Left renal pelvis (tissue), 4 donors: ENCODE data around the gene SLC26A4. TPM values are rescaled to one million over a fixed set of nuclear protein-coding genes. Genes with fewer than 3 reads are reported as not detected.

Source experiments
- DNase-seq, 4 donors: peaks; one replicate each; pipeline ENCODE4 v3.0.0-alpha.2; 2013; ENCODE audit warnings: low read depth in 4 of 4, low spot score in 3 of 4
- polyA plus RNA-seq, 4 donors: library from polyadenylated mRNA; unstranded; fragments of 120-200 nt; gene quantifications; one replicate each; pipeline ENCODE4 v1.2.1, GENCODE V29; 2013; ENCODE audit not compliant: insufficient read length in 4 of 4

The SLC26A4 gene
- polyA plus RNA-seq, 4 donors: 0.53 to 6.8 (median 3.1) TPM

- DNase-seq: no peak
Observed at GRCh38 chr7:107693396-107693795, 32.8 kb downstream of the SLC26A4 start.

- DNase-seq: no peak
Observed at GRCh38 chr7:107694386-107694785, 33.8 kb downstream of the SLC26A4 start.

DNA sequence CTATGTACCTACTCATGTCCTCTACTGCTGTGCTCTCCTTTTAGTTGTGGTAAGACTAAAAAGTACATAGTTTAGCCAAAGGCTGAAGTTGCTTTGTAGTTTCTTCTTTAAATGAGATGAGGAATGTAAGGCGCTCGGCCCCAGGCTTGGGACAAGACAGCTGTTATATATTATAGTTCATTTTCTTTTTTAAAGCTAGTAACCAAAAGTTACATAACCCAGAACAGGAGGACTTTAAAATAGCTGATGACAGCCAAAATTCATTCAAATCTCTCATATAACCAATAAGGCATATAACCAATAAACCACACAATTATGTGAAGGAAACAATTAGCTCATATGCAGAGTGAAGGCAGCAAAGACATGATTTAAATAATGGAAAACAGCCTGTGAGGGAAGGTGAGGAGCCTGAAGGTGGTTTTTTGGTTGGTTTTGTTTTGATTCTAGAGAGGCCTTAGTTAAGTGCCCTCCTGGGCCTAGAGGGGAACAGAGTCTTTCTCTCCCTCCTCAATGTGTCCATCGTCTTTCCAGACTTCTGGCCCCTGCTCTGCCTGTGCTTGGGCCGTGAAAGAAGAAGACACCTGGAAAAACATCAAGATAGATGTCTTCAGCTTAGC is 35.8 kb downstream of the SLC26A4 start:
- no peak for DNase-seq

DNA sequence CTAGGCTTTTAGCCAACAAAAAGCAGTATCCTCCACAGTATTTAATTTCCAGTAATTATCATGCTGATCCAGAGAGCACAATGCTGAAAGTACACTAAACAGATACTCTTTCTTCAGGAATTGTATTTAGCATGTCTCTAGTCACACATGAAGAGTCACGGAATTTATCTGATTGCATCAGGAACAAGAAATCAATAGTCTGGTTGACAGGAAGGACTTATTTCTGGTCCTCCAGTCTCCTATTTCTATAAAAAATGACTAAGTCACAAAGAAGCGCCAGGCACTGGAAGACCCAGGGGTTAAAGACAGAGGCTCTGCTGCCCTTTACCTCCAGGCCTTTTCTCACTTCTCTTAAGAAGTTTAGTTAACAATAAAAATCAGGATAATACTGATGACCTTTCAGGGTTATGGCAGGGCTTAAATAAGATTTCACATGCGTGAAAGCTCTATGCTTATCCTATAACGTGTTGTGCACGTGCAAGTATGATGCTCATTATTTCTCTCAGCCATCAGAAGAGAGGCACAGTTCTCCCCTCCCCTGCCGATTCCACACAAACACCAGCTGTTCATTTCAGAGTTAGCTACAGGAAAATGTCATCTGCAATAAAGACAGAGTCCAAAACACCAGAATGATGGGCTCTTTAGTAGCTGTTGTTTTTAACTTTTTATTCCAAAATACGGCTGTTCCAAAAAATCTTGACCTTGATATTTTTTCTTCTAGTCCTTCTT is 36.9 kb downstream of the SLC26A4 start:
- no peak for DNase-seq

GRCh38 chr7:107700570-107700969 is 39.9 kb downstream of the SLC26A4 start:
- DNase-seq: no peak

DNA sequence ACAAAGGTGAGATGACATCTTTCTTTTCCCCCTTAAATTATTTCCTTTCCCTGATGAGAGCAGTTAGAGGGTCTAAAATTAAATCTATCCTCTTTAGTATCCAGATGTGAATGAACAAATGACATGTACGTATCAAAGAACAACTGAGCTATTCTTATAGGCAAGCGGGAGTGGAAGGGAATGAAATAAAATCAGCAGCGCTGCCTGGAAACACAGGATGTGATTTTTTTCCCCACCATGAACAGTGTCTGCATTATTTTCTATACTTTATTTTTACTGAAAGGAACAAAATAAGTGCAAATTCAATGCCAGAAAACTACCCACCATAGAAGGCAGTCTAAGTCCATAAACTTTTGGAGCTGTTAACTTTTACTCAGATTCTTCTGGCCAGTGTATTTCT is 40.6 kb downstream of the SLC26A4 start:
- no peak for DNase-seq

GRCh38 chr7:107703219-107703618 is 42.6 kb downstream of the SLC26A4 start:
- DNase-seq: no peak

DNA sequence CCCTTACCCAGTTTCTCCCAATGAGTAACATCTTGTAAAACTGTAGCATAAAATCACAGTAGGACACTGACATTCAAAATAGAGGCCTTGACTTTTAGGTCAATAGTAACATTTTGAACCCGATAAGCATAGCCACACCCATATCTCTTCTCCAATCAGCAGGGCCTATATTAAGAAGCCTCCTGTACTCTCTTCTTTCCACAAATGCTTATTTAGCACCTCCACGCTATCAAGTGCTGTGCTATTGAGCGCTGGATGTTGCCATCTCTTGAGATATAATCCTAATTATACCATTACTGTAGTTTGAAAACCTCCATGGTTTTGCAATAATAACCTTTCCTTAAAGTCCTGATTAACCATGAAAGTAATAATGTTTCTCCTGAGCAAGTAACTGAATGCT is 43.2 kb downstream of the SLC26A4 start:
- no peak for DNase-seq

DNA sequence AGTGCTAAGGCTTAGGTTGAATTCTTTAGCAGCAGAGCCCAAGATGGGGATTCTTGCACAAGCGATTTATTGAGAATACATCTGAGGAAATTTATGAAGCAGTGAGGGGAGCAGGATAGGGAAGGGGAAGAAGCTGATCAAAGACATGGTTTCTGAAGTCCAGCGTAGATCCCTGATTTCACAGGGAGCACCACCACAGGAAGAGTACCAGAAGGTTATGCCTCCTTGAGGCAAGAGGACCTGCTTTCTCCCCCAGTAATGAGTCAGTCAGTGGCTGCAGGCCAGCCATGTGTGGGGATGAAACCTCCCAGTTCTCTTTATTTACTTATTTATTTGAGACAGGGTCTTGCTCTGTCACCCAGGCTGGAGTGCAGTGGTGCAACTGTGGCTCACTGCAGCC is 48.3 kb downstream of the SLC26A4 start:
- no peak for DNase-seq

DNA sequence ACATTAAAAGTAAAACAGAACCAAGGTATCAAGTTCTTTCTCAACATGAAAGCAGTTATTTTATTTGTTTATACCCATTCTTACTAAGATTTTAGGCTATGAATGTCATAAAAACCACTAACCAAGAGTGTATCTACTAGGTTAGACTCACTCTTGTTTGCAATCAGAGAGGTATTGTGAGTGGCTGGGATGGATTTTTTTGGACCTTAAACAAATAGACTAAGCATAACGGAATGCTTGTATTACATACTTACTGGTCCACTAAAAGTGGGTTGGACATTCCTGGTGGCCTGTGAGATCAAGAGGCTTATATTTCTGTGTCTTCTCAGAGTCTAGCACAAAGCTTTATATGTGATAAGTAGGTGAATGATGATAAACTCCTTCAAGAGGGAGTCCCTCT is 50.7 kb downstream of the SLC26A4 start:
- no peak for DNase-seq

- DNase-seq: no peak
Observed at GRCh38 chr7:107712025-107712424, 51.4 kb downstream of the SLC26A4 start.

GRCh38 chr7:107712896-107713295 is 52.3 kb downstream of the SLC26A4 start:
- no peak for DNase-seq

DNA sequence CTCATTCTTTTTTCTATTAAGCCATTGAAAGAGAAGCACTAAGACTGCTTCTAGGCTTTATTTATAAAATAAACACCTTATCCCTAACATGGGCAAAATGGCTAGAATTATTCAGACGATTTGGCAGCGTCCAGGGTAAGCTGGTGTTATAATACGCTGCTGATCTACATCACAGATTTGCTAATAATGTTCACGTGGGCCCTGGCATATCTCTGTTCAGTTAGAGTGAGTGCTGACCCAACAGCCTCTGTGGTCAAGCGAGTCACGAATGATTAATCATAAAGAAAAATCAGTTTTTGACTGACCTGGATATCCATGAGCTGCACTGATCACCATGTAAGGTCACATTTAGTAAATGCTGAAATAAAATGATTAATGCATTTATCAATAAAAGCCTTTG is 54.9 kb downstream of the SLC26A4 start:
- no peak for DNase-seq

DNA sequence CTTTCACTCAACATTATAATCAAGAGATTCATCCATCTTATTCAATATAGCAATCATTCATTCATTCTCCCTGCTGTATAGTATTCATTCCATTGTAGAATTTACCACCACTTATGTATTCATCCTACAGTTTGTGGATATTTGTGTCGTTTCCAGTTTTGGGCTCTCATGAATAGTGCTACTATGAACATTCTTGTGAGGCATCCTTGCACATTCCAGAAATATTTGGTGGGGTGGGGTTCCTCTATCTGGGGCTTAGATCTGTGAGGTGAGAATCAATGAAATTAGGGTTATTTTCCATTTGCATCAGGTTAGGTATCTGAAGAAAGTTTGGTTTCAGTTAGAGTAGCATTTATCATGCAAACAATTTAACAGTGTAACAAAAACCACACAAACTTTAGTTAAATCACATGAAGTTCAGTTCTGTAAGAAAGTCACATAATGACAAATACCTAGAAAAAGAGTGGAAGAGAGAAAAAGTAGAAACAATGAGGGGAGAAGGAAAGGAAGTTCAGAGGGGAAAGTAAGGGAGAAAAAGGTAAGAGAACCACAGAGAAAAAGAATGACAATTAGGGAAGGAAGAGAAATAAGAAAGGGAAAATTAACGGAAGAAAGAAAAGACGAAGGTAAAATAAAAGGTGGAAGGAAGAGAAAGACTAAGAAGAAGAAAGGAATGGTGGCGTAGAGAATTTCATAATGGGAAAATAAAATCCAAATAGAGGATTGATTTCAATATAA is 58.0 kb downstream of the SLC26A4 start:
- no peak for DNase-seq

- DNase-seq: no peak
Observed at GRCh38 chr7:107721286-107721685, 60.7 kb downstream of the SLC26A4 start.

GRCh38 chr7:107723255-107723654 is 62.6 kb downstream of the SLC26A4 start:
- no peak for DNase-seq

- DNase-seq: peak in 3 of 4 donors; percentile 10 to 38 (median 36)
Observed at GRCh38 chr7:107725138-107725740, 64.6 kb downstream of the SLC26A4 start.

- no peak for DNase-seq
Observed at GRCh38 chr7:107726356-107727130, 65.9 kb downstream of the SLC26A4 start.

DNA sequence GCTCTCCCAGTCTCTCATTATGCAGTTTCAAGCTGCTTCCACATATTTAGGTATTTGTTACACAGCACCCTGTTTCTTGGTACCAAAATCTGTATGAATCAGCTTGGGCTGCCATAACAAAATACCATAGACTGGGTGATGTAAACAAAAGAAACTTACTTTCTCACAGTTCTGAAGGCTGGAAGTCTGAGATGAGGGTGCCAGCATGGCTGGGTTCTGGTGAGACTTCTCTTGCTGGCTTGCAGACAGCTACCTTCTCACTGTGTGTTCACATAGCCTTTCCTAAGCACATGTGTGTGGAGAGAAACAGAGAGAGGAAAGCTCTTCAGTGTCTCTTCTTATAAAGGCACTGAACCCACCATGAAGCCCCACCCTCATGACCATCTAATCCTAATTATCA is 67.6 kb downstream of the SLC26A4 start:
- DNase-seq: no peak

DNA sequence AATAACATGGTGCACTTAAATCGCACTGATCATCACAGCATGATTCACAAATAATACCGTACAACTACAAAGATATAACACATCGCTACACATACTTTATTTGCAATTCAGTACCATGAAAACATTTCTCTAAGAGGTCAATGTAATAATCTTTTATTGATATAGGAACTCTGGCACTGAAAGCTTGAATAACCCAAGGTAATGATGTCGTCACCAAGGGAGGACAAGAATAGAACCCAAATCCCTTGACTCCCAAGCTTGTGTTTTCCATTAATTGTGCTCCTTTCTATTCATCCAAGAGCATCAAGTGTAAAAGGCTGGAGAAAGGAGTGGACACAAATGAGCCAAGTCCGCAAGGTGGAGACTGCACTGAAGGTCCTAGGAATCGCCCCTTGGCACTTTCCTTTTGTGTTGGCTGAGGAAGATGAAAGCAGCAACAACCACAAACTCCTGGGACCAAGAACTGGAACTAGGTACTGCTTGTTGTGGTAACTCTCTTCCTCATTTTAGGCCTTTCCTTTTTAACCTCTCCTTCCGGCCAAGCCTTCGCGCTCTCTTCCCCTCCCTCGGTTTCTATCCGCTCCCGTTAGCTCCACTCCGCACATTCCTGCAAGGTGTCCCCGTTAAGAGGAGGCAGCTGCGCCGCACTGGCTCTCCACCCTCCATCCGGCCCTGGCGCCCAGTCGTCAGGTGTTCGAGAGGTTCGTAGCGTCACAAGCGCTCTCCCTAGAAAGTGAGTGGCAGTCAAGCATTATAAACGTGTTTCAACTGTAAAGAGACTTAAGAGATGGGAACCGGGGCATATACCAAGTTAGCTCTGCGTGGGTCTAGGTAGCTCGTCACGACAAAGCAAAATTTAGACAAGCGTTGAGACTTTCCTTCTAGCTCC is 82.3 kb downstream of the SLC26A4 start:
- peak in 2 of 4 donors; percentile 1 to 24 for DNase-seq
